IPS DF 19.7 (cell line): ENCODE measurements around the gene EXTL1.

ENCODE experiments used
- DNase-seq: peaks from one replicate; pipeline ENCODE4 v3.0.0-alpha.2; 2013; ENCODE audit warnings: low read depth, low spot score

The EXTL1 gene

DNA sequence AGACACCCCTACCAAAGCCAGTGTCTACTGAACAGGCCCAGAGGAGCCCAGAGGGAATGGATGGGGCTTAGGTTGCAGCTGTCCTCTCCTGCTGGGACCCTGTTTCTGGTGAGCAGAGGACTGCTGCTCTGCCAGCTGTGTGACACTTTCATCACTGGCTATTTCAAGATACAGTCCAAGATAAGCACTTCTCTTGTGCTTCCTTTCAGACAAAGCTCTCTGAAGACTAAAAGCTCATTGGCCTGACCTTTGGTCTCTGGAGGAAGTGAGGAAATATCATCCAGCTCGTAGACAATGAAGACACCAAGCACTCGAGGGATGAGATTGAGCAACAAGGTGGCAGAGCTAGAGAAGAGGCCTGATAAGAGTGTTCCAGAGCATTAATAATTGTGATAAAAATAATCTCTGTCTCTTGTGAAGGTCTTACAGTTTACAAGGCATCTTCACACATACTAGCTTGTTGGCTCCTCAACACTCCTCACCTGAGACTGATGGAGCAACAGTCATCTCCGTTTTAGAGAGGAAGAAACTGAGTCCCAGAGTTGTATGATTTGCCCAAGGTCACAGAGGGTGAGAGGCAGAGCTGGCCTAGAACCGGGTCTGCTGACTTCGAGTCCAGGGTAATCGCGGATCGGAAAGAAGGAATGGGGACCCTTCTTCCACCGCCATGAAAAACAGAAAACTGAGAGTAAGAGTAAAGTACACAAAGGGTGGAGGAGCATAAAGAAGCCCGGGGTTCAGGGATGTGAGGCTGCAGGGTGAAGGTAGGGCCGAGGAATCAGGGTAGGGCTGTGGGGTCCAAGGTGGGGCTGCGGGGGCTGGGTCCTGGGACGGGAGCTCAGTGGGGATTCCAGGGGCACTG is 24.4 kb upstream of the EXTL1 start:
- DNase-seq = no peak

DNA sequence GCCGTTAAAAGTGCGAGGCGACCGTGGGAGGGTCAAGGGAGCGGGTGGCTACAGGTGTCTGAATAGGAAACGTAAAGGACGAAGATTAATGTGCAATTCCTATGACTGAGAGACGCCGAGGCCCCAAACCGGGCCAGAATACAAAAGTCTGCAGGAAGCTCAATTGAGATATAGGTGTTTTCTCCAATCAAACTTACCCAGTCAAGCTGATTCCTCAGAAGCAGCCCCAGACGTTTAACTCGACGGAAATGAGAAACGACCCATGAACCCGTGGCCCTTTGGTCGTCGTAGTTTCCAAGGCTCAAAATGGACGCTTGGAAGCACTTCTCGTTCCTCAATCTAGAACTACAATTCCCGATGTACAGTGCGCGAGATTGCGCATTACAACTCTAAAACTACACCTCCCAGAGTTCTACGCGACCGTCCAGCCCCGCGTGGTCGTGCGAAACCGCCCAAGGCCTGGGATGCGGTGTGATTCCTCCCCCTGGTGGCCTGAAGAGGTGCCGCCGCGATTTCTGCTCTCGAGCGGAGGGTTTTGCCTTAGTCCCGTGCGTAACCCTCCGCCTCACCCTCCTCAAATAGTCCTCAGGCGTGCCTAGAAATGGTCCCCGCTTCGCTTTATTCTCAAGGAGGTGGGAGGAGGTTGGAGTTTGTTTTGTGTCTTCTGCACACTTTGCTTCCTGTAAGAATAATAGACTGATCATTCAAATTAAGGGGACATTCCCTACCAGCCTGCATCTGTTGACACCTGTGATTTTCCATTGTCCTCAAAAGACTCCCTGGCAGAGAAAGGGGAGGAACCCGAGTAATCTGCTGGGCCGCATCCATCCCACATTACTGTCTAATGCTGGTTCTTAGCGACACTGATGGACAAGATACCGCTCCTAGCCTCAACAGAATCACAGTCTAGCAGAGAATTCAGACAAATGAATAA is 23.5 kb upstream of the EXTL1 start, which contains the start of gene PAFAH2:
TSS of gene PAFAH2 (minus strand) at position 236 of the 934 bp plus-strand sequence. CDS start 7,247 bp downstream, outside the sequence.
- peak; percentile 99 for DNase-seq

DNA sequence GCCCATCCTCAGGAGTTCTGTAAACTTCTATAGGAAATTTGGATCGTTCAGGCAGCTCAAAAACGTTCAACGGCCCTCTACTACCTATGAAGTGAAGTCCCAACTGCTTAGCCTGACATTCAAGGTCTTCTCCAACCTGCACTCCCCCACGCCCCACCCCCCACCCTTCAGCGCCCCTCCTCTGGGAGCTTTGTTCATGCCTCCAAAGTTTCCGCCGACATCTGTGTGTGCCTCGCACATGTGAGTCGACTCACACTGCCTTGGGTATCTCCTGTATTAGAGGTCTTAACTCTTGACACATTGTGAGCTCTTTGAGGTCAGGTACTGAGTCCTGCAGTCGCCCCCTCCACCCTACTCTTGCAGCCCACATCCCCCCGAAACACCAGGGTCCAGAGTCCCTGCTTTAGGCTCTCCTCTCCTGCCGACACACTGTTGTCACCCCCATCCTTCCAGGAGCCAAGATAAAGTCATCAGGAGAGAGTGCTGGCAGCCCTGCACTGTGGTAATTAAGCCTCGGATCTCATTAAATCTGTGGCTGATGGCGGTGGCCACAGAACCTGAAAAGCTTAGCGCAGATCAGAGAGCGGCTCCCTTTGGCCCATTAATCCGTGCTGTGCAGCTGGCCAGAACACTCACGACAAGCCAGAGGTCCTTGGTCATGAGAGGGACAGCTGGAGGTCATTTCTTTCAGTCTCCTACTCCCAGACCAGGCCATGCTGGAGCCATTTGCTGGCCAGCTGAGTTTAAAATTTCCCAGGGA is 22.4 kb upstream of the EXTL1 start:
- no peak for DNase-seq

DNA sequence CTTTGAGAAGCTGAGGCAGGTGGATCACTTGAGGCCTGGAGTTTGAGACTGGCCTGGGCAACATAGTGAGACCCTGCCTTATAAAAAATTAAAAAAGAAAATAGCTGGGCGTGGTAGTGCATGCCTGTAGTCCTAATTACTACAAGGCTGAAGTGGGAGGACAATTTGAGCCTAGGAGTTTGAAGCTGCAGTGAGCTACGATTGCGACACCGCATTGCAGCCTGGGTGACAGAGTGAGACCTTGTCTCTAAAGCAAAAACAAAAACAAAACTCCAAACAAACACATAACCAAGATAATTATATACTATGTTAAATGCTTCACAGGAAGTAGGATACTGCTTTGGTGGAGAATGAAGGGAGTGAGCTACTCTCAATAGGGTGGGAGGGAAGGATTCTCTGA is 18.3 kb upstream of the EXTL1 start:
- DNase-seq = no peak

DNA sequence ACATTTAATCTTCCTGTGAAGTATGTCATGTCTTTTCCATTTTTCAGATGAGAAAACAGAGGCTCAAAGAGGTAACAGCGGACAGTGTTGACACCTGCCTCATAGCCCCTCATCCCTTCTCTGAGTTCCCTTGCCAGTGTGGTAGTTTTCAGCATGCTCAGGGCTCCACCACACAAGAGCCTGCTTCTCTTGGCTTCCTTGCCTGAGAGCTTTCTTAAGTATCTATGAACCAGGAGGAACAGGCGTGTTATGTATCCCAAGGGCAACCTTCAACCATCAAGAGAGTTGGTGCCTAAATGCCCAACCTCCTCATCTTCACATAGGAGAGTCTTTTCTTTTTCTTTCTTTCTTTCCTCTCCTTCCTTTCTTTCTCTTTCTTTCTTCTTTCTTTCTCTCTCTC is 17.8 kb upstream of the EXTL1 start:
- no peak for DNase-seq

DNA sequence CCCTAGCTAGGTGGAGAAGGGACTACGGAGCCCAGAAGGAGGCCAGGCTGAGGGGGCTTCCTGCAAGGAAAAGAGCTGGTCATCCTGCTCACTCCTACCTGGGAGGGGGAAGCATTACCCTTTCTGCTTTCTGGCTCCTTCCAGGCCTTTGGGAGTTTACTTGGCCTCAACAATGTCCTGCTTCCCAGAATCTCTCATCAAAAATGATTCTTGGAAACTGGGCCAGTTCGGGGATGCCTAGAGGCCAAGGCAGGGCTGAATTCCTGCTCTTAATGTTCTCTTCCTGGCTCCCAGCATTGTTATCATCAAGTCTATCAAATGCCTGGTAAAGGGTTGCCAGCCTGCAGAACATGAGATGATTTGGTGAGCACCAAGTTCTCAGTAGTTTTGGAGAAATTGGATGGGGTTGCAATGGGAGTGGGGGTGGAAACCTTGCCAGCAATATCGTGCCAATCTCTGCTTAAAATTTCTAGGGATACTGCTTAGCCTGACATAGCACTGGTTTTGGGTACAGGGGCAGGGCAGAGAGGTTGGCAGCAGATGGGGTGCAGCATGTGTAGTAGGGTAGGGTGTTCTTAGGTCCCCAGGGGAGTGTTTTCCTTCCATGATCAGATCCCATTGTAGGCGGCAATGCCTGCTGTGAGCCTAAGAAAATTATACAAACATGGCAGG is 16.0 kb upstream of the EXTL1 start:
- DNase-seq = no peak

DNA sequence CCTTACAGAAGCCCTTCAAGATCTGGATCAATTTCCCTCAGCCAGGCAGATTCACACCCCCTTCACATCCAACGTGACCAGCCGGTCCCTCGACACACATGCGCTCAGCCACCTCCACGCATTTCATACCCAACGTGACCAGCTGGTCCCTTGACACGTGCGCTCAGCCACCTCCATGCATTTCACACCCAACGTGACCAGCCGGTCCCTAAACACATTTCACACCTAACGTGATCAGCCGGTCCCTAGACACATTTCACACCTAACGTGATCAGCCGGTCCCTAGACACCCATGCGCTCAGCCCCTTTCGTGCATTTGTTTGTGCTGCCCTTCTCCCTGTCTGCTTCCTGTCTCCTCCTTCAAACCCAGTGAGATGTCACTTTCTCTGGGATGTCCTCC is 14.9 kb upstream of the EXTL1 start:
- DNase-seq = no peak

DNA sequence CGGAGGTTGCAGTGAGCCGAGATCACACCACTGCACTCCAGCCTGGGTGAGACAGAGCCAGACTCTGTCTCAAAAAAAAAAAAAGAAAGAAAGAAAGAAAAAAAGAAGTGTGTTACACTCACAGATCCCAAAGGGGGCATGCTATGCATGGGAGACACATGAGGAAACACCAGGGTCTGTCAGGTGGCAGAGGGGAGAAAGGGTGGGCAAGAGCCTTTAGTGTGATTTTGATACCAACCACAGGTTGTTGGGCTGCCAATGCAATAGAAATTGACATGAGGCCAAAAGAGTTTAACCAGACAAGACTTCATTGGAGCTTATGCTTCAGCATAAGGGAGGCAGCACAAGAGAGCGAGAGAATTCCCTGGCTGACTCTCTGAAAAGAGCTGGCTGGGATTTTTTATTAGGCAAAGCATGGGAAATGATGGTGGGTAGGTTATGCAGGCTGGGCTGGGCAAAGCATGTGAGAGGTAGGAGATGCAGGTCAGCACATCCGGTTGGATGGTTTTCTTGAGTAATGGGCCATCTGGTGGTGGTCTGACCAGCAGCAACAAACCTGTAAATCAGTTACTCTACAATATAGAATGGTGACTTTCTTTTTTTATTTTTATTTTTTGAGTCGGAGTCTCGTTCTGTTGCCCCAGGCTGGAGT is 11.7 kb upstream of the EXTL1 start:
- peak; percentile 61 for DNase-seq

DNA sequence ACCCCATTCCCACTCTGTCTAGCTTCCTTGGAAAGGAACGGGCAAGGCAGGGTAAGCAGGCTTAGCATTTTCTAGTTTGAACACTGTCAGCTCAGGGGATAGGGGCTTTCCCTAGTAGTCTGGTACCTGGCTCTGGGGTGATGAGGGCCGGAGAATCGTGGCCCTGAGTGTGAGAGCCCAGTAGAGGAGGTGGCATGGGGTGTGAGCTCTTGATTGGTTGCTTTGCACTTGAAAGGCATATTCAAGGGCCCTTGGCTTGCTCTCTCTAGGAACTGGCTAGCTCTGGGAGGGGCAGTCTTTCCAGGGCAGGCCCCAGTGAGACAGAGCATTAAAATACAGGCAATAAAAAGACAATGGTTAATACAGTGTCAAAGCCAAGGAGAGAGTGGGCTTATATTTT is 10.8 kb upstream of the EXTL1 start:
- no peak for DNase-seq

DNA sequence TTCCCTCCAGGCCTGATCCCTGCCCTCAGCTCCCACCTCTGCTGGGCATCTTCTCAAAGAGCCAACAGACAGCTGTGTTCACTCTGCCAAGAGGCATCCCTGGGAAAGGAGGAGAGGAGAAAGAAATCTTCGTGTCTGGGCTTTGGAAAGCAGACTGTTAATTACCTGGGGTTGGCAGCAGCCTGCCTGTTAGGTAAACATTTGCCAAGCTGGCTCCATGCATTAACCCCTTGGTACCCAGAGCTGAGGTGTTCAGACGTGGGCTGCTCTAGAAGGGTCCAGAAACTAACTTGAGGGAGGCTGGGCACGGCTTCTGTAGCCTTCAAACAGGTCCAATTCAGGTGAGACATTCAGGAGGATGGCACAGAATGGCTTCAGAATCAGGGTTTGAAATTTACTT is 8.7 kb upstream of the EXTL1 start:
- DNase-seq = no peak

DNA sequence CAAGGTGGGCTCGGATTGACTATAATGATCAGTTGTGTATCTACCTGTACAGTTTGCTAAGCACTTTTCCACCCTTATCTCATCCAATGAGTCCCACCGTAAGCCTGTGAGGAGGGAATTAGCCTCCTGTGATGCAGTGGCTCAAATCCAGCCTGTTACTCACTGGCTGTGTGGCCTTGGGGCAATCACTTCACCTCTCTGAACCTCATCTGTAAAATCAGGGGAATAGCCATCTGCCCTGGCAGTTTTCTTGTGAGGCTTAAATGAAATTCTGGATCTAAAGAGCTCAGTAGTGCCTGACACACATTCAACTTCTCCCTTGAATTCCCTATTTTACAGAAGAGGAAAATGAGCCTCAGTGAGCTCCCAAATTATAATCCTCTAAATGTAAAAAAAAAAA is 7.4 kb upstream of the EXTL1 start:
- DNase-seq = no peak

DNA sequence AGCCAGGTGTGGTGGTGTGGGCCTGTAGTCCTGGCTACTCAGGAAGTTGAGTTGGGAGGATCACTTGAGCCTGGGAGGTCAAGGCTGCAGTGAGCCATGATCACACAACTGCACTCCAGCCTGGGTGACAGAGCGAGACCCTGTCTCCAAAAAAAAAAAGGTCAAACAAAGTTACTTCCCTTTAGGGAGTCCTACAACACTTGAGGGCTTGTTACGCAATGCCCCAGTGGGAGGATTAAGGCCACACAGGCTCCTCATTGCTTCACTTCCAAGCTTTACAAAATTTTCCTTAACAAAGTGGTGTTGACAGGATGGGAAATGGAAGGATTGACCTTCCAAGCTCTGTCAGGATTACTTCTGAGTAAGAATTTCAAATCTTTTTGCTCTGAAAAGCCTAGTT is 6.2 kb upstream of the EXTL1 start:
- DNase-seq = no peak

DNA sequence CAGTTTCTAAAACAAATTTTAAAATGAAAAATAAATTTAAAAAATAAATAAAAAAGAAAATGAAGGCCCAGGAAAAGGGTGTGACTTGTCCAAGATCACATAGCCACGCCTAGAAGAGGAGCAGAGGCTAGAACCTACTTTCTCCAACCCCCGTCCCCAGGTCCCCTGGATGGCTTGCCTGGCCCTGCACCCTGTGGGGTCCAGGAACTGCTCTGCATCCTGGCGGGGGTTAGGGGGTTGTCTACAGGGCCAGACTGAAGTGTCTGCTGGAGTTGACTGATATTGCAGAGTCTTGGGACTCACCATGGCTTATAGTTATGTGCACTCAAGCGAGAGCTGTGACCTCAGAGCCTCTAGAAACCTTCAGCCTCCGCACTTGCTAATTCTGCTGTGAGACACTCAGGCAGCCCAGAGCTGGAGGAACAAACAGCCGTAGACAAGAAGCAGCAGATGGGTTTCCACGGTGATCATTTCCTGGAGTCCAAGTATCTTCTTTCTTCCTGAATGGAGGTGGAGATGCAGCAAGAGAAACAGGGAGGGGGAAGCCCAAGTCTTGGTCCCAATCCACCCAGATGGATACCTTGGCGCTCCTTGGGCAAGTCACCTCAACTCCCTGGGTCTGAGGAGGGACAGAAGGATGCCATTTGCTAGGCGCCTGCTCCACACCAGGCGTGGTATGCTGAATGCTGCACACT is 5.2 kb upstream of the EXTL1 start:
- no peak for DNase-seq

DNA sequence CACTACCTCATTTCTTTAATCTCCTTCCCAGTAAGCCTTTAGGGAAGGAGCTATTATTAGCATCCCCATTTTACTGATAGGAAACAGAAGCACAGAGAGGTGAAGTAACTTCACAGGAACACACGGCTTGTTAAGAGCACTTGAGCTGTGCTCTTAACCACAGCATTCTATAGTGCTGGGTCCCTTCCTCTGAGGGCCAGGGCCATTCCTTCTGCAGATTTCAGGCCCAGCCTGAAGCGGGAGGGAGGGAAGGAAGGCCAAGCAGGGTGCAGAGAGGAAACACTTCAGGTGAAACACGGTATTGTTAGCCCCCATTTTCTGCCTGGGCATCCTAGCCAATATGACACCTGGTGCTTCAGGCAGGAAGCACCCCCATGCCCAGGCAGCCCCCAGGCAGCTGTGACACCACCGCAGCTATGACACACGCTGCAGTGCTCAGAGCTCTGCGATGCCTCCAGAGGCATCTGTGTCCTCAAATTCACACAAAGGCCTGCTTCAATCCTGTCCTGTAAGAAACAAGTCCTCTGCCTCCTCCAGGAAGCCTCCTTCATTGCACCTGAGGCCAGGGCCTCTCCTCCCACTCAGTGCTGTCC is 4.5 kb upstream of the EXTL1 start:
- no peak for DNase-seq

DNA sequence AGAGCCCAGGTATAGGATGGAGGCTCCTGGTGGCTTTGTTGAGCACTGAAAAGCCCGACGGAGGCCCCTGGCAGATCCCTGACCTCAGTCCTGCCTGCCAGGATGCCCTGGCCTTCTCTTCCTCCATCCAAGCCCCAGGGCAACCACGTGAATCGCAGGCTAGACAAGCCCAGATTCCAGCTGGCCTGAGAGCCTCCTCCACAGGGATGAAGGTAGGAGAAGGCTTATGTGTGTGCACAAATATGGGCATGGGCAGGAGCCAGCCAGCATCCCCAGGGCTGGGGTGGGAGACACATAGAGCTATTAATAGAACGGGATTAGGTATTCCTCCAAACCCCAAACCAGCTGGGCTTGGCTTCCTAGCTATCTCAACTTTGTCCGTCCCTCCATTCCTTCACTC is 4.0 kb upstream of the EXTL1 start:
- DNase-seq = no peak

DNA sequence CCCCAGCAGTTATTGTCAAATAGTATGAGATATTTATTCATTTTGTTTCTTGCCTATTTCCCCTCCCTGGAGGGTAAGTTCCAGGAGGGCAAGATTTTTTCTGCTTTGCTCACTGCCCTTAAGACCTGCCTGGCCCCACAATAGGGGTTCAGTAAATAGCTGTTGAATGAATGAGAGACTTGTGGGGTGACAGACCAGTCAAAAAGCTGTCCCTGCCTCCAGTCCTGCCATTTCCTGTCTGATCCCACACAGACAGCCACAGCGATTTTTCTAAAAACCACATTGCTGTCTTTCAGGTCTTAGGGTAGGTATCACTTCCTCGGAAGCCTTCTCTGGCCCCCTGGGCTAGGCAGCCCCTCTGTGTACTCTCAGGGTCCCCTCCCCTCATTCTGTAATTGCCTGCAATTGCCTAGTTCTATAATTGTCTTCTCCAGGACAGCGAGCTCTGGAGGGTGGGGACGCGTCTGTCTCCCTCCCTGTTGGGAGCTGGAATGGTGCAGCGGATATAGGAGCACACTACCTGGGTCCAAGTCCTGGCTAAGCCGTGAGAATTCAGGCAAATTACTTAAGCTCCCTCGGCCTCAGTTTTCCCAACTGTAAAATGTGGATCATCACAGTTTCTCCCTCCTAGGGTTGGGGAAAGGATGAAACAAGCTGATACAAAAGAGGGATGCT is 1.8 kb upstream of the EXTL1 start:
- no peak for DNase-seq

DNA sequence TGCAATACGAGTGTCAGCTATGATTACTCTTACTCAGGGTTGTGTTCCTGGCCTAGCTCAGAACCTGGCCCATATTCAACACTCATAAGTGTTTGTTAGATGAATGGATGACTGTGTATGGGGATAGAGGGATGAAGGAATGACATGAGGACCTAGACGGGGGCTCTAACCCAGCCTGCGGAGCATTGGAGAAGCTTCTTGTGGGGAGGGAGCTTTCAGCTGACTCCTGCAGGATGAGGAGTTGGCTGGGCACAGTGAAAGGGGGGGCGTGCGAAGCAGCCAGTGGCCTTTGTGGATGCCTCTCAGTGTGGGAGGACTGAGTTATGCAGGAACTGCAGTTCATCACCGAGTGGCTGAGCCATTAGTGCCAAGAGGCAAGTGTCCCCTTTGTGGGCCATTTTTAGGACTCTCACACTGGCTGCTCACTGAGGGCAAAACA is 1.2 kb upstream of the EXTL1 start:
- no peak for DNase-seq

DNA sequence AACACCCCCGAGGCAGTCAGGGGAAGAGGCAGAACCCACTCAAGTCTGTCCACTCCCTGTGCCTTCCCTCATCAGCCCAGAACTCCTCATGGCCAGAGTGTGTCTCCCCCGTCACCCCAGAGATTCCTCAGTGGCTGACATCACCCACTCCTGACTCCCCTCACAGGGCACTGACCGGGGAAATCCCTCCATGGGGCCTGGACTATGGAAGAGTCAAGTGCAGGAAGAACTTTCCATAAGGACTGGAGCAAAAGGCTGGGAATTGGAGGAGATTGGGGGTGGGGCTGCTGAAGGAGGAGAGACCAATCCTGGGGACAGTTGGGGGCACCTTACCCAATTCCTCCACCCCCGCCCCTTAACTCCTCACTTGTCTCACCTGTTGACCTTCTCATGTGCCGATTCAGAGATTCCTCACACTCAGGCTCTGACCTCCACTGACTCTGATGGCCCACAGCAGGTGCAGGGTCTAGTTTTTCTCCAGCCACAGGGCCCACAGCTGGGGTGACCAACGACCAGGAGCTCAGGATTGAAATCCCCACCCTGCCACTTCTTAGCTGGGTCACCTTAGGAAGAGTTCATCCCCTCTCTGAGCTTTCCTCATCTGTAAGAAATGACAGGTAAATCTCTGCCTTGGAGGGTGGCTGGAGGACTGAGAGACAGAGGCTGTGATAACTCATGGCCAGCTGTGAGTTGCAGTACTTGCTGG is 481 bp upstream of the EXTL1 start:
- no peak for DNase-seq

DNA sequence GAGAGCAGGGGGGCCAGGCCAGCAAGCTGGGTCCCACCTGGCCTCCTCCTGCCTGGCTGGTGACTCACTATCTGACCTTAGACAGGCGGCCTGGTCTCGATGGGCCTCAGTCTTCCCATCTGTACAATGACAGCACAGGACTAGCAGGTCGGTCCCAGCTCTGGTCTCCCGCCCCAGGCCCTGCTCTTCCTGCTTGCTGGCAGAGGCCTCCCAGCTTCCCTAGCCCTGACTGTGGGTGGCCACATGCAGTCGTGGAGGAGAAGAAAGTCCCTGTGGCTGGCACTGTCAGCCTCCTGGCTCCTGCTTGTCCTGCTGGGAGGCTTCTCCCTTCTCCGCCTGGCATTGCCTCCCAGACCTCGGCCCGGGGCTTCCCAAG is 817 bp downstream of the EXTL1 start:
- DNase-seq = no peak
